Testis (tissue), 2 donors: ENCODE results near the gene CRYBA4.

ENCODE experiments used
- POLR2A ChIP-seq: fragments of 450-650 bp; IDR thresholded peaks from one replicate; pipeline ENCODE4 v1.6.1; 2017; ENCODE audit warnings: antibody characterized with exemption, mild to moderate bottlenecking, moderate library complexity
- TF ChIP-seq, protein P1 (sequence below), 3 experiments: fragments of 450-650 bp in 2 of 3; fragments of 200-600 bp in 1 of 3; sonication (generic) in 1 of 3; IDR thresholded peaks; one replicate each; pipeline ENCODE4 v1.5.1; 2016 to 2019; ENCODE audit warnings: antibody characterized with exemption in 3 of 3, mild to moderate bottlenecking in 2 of 3, moderate library complexity in 1 of 3

DNA sequence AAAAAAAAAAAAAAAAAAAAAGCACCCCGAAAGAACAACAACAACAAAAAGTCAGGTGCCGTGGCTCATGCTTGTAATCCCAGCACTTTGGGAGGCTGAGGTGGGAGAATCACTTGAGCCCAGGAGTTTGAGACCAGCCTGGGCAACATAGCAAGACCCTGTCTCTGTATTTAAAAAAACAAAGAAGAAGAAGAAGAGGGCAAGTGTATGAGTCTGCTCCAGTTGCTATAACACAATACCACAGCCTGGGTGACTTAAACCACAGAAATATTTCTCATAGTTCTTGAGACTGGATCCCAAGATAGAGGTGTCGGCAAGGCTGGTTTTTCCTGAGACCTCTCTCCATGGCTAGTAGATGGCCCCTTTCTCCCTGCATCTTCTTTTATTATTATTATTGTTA is 12.4 kb downstream of the CRYBA4 start:
- TF ChIP-seq POLR2A = no peak
- TF ChIP-seq, protein P1, sequence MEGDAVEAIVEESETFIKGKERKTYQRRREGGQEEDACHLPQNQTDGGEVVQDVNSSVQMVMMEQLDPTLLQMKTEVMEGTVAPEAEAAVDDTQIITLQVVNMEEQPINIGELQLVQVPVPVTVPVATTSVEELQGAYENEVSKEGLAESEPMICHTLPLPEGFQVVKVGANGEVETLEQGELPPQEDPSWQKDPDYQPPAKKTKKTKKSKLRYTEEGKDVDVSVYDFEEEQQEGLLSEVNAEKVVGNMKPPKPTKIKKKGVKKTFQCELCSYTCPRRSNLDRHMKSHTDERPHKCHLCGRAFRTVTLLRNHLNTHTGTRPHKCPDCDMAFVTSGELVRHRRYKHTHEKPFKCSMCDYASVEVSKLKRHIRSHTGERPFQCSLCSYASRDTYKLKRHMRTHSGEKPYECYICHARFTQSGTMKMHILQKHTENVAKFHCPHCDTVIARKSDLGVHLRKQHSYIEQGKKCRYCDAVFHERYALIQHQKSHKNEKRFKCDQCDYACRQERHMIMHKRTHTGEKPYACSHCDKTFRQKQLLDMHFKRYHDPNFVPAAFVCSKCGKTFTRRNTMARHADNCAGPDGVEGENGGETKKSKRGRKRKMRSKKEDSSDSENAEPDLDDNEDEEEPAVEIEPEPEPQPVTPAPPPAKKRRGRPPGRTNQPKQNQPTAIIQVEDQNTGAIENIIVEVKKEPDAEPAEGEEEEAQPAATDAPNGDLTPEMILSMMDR (IDR thresholded peaks at IDR 0.05) = no peak
